Spleen (tissue), 7 donors: ENCODE data around the gene ARID5B.

ENCODE experiments used
- POLR2A ChIP-seq, 3 donors: fragments of 450-650 bp; IDR thresholded peaks; one replicate each; pipeline ENCODE4 v1.5.1; 2017; ENCODE audit warnings: antibody characterized with exemption in 3 of 3, mild to moderate bottlenecking in 1 of 3
- POLR2AphosphoS5 ChIP-seq, 3 donors: sonication (generic); formaldehyde crosslinking; IDR thresholded peaks; one replicate each; pipeline ENCODE4 v1.5.1; 2017; ENCODE audit warnings: antibody characterized with exemption in 3 of 3
- TF ChIP-seq, protein P1 (sequence below), 11 experiments: fragments of 200-600 bp in 7 of 11; fragments of 450-650 bp in 4 of 11; sonication (generic) in 4 of 11; IDR thresholded peaks in 8 of 11; conservative IDR thresholded peaks in 3 of 11; 1 replicate in 7 of 11; 2 replicates in 4 of 11; pipeline versions ENCODE4 v1.4.0 to v1.8.0; 2016 to 2021; ENCODE audit warnings: antibody characterized with exemption in 11 of 11, inconsistent platforms in 4 of 11, mild to moderate bottlenecking in 1 of 11
- donor health status: DM: no; HTN: no; CAD: no; lungs with moderate emphysema.
- donor health status: DM: no; HTN: no; CAD: no.
- donor health status: DM: no; HTN: no; CAD: no.

- TF ChIP-seq POLR2AphosphoS5 (IDR thresholded peaks at IDR 0.05) (no peak), POLR2A (IDR thresholded peaks at IDR 0.05) (no peak)
- TF ChIP-seq, protein P1, sequence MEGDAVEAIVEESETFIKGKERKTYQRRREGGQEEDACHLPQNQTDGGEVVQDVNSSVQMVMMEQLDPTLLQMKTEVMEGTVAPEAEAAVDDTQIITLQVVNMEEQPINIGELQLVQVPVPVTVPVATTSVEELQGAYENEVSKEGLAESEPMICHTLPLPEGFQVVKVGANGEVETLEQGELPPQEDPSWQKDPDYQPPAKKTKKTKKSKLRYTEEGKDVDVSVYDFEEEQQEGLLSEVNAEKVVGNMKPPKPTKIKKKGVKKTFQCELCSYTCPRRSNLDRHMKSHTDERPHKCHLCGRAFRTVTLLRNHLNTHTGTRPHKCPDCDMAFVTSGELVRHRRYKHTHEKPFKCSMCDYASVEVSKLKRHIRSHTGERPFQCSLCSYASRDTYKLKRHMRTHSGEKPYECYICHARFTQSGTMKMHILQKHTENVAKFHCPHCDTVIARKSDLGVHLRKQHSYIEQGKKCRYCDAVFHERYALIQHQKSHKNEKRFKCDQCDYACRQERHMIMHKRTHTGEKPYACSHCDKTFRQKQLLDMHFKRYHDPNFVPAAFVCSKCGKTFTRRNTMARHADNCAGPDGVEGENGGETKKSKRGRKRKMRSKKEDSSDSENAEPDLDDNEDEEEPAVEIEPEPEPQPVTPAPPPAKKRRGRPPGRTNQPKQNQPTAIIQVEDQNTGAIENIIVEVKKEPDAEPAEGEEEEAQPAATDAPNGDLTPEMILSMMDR (IDR thresholded peaks at IDR 0.05 in 8 of 11, conservative IDR thresholded peaks at IDR 0.05 in 3 of 11) = no peak
Measured at GRCh38 chr10:62081341-62082270, 180.1 kb downstream of the ARID5B start.
